Skeletal muscle satellite cell (primary cell): Measurements from ENCODE around the gene UBE3B.
A peak's percentile ranks its signal among the peaks of the same experiment; 100 is the strongest.

Experiments
- H3K27me3 ChIP-seq: 2 replicates; pipeline ENCODE4 v1.7.0; 2013; ENCODE audit warnings: low read length; ENCODE audit not compliant: control insufficient read depth, insufficient read depth
- H3K36me3 ChIP-seq: 2 replicates; pipeline ENCODE4 v1.7.0; 2013; ENCODE audit warnings: mild to moderate bottlenecking, control low read depth, low read length; ENCODE audit not compliant: insufficient read depth
- H3K4me1 ChIP-seq: 2 replicates; pipeline ENCODE4 v1.7.0; 2013; ENCODE audit warnings: low read length; ENCODE audit not compliant: control insufficient read depth, insufficient read depth
- H3K4me2 ChIP-seq: 2 replicates; pipeline ENCODE4 v1.7.0; 2013; ENCODE audit warnings: mild to moderate bottlenecking, low read length
- H3K4me3 ChIP-seq: 2 replicates; pipeline ENCODE4 v1.7.0; 2013; ENCODE audit warnings: low read length
- H3K9ac ChIP-seq: 2 replicates; pipeline ENCODE4 v1.7.0; 2013; ENCODE audit warnings: mild to moderate bottlenecking, low read depth, low read length, moderate library complexity
- H3K9me3 ChIP-seq: replicated peaks from 2 replicates; pipeline ENCODE4 v1.7.0; 2013; ENCODE audit warnings: mild to moderate bottlenecking, control low read depth, low read length

The UBE3B gene

GRCh38 chr12:109572506-109572845 lies 95.0 kb downstream of the UBE3B start:
- no peaks in the 10 kb centered on the region for H3K27me3 ChIP-seq
- H3K9ac ChIP-seq: peak overlapping the region; percentile 90
- peaks cover 8% of the 10 kb centered on the region for H3K36me3 ChIP-seq
- H3K4me1 ChIP-seq: peaks cover 17% of the 10 kb centered on the region
- peak overlapping the region; percentile 97 for H3K4me2 ChIP-seq
- peak overlapping the region; percentile 99 for H3K4me3 ChIP-seq
- H3K9me3 ChIP-seq: no peaks in the 10 kb centered on the region

GRCh38 chr12:109573029-109573913 lies 95.8 kb downstream of the UBE3B start, which contains the start of the genes MMAB and MVK:
MMAB (minus strand) TSS chr12:109573504; CDS start chr12:109573480, 24 bp downstream.
MVK (plus strand) TSS chr12:109573794; CDS start chr12:109574823, 1,029 bp downstream.
- Histone ChIP-seq H3K36me3 (peaks cover 14% of the 10 kb centered on the region), H3K9me3 (no peaks in the 10 kb centered on the region), H3K27me3 (no peaks in the 10 kb centered on the region), H3K4me1 (peaks cover 17% of the 10 kb centered on the region), H3K4me2 (peak within 1 kb of the TSS; percentile 97), H3K4me3 (peak within 1 kb of the TSS; percentile 99), H3K9ac (peak within 1 kb of the TSS; percentile 90)

DNA sequence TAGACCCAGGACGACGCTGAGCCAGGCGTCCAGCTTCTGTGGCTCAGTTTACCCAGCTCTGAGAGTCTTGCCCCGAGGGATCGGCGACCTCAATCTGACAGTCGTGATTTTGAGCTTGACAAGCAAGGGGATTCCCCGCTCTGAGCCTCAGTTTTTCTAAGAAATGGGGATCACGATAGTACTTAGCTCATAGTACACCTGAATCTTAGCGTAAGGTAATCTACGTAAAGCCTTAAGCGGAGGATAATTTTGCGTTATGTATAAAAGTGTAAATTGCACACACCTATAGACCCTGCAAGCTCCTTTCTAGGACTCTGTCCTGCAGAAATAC lies 96.4 kb downstream of the UBE3B start:
- Histone ChIP-seq H3K9me3 (no peaks in the 10 kb centered on the region), H3K4me3 (peak overlapping the region; percentile 99), H3K4me2 (peak overlapping the region; percentile 97), H3K4me1 (peaks cover 17% of the 10 kb centered on the region), H3K36me3 (peaks cover 20% of the 10 kb centered on the region), H3K9ac (peak overlapping the region; percentile 82), H3K27me3 (no peaks in the 10 kb centered on the region)

DNA sequence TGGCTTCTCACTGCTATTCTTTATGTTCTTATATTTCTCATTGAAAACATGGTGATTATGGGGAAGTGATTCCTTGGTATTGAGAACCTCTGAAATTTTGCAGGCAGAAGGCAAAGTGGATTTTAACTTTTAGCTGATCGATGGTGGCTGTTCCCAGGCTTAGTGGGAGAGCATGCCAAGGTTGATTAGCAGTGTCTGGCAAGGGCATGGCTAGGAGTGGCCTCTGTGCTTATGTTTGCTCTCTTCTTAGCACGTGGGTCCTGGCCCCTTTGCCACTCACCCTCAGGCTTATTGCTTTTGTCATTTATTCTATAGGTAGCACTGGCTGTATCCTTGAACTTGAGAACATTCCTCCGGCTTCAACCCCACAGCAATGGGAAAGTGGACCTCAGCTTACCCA lies 98.2 kb downstream of the UBE3B start:
- Histone ChIP-seq H3K4me2 (no peak overlapping the region), H3K9me3 (no peaks in the 10 kb centered on the region), H3K9ac (no peak overlapping the region), H3K4me1 (peaks cover 17% of the 10 kb centered on the region), H3K36me3 (peaks cover 23% of the 10 kb centered on the region), H3K27me3 (no peaks in the 10 kb centered on the region), H3K4me3 (no peak overlapping the region)

- Histone ChIP-seq H3K4me3 (no peak overlapping the region), H3K36me3 (peaks cover 29% of the 10 kb centered on the region), H3K4me2 (no peak overlapping the region), H3K4me1 (peaks cover 24% of the 10 kb centered on the region), H3K9me3 (no peaks in the 10 kb centered on the region), H3K27me3 (no peaks in the 10 kb centered on the region), H3K9ac (no peak overlapping the region)
Measured at GRCh38 chr12:109577311-109577710, 99.9 kb downstream of the UBE3B start.

- Histone ChIP-seq H3K36me3 (peaks cover 29% of the 10 kb centered on the region), H3K27me3 (no peaks in the 10 kb centered on the region), H3K4me2 (no peak overlapping the region), H3K4me1 (peaks cover 15% of the 10 kb centered on the region), H3K9me3 (no peaks in the 10 kb centered on the region), H3K9ac (no peak overlapping the region), H3K4me3 (no peak overlapping the region)
Measured at GRCh38 chr12:109578330-109578927, 101.0 kb downstream of the UBE3B start.

DNA sequence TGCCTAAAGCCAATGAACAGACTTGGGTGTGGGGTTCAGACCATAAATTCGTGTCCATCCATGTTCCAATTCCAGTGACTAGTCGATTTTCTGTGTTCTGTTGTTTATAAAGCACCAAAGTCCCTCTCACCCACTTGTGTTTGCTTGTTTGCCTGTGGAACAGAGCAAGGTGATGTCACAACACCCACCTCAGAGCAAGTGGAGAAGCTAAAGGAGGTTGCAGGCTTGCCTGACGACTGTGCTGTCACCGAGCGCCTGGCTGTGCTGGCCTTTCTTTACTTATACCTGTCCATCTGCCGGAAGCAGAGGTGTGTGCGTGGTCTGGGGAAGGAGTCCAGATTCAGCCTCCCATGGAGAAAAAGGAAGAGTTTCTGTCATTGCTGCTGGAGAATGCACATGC lies 102.2 kb downstream of the UBE3B start:
- H3K4me3 ChIP-seq: no peak overlapping the region

GRCh38 chr12:109580272-109580671 lies 102.8 kb downstream of the UBE3B start:
- Histone ChIP-seq H3K36me3 (peaks cover 37% of the 10 kb centered on the region), H3K4me1 (peaks cover 8% of the 10 kb centered on the region), H3K27me3 (no peaks in the 10 kb centered on the region)

More for the DNA sequence above, 102.2 kb downstream of the UBE3B start:
- peaks cover 37% of the 10 kb centered on the region for H3K36me3 ChIP-seq
- peaks cover 10% of the 10 kb centered on the region for H3K4me1 ChIP-seq
- no peak overlapping the region for H3K9ac ChIP-seq
- H3K9me3 ChIP-seq: no peaks in the 10 kb centered on the region
- H3K27me3 ChIP-seq: no peaks in the 10 kb centered on the region
- no peak overlapping the region for H3K4me2 ChIP-seq

DNA sequence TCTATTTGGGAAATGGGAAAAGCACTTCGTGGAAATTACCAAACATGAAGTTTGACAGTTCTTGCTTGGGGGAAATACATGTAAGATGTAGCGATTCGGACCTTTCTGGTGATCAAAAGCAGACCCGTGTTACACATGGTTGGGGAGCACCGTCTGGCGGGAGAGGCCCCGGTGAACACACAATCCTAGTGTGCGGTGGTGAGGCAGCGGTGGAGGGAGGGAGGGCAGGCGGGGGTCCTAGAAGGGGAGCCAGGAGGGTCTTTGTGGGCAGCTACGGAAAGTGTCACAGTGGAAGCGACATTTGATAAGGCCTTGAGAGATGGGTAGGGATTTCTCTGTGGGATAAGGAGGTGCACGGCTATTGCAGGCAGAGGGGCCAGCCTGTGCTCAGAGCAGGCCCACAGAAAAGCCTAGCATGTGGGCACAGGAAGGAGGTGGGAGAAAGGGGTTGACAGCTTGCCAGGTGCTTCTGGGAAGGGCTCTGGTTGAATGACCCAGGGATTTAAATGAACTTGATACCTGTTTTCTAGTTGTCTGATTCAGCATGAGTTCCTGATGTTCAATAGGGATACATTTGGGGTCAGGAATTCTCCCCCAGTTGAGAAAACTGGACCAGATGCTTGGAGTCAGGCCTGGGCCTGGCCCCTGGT lies 103.4 kb downstream of the UBE3B start:
- Histone ChIP-seq H3K36me3 (peaks cover 36% of the 10 kb centered on the region), H3K4me3 (no peak overlapping the region), H3K4me1 (peaks cover 8% of the 10 kb centered on the region), H3K27me3 (no peaks in the 10 kb centered on the region), H3K9ac (no peak overlapping the region), H3K4me2 (no peak overlapping the region), H3K9me3 (no peaks in the 10 kb centered on the region)

More at GRCh38 chr12:109580272-109580671, 102.8 kb downstream of the UBE3B start:
- Histone ChIP-seq H3K4me3 (no peak overlapping the region), H3K4me2 (no peak overlapping the region), H3K9ac (no peak overlapping the region), H3K9me3 (no peaks in the 10 kb centered on the region)

- Histone ChIP-seq H3K27me3 (no peaks in the 10 kb centered on the region), H3K4me1 (peaks cover 8% of the 10 kb centered on the region), H3K4me3 (no peak overlapping the region), H3K9ac (no peak overlapping the region), H3K9me3 (no peaks in the 10 kb centered on the region), H3K36me3 (peaks cover 31% of the 10 kb centered on the region), H3K4me2 (no peak overlapping the region)
Measured at GRCh38 chr12:109581334-109581691, 103.9 kb downstream of the UBE3B start.

DNA sequence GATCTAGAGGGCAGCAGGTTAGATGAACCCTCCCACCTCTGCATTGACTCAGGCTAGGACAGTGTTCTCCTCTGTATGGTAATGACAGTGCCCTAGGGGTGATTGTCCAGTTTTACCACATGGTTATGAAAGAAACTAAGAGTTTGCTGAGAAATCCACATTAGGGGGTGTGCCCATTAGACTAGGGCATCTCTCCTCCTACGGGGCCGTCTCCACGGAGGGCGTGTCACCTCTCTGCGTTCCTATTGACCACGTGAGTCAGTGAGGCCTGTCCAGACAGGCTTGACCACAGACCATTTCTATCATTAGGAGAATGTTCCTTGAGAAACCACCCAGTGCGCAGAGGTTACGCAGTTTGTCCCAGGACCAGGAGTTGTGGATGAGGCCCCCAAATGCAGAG lies 104.4 kb downstream of the UBE3B start:
- H3K4me3 ChIP-seq: no peak overlapping the region
- H3K4me2 ChIP-seq: no peak overlapping the region
- peaks cover 8% of the 10 kb centered on the region for H3K4me1 ChIP-seq
- H3K9ac ChIP-seq: no peak overlapping the region
- H3K36me3 ChIP-seq: peaks cover 29% of the 10 kb centered on the region
- H3K9me3 ChIP-seq: no peaks in the 10 kb centered on the region
- no peaks in the 10 kb centered on the region for H3K27me3 ChIP-seq
